Measurements from ENCODE around the gene LONP1.

Gene LONP1

GRCh38 chr19:5697022-5697889, 22.7 kb downstream of the LONP1 start:
- H2AFZ ChIP-seq (ENCODE audit: low read depth, low read length) = no peak overlapping the region
- H3K27ac ChIP-seq (ENCODE audit: low read length) = no peak overlapping the region
- H3K4me1 ChIP-seq (ENCODE audit: insufficient read depth, low read length) = peaks cover 17% of the 10 kb centered on the region
- H3K4me3 ChIP-seq (ENCODE audit: low read depth in 1 of 2, low read length in 2 of 2) = no peak overlapping the region
- H3K9me3 ChIP-seq (ENCODE audit: insufficient read depth, low read length, severe bottlenecking) = no peaks in the 10 kb centered on the region
- H4K20me1 ChIP-seq (ENCODE audit: insufficient read depth, low read length) = peaks cover 74% of the 10 kb centered on the region
- DNase-seq (no peak), ATAC-seq (ENCODE audit: insufficient read depth, low read depth) (peak; percentile 19)
- H3K36me3 ChIP-seq (ENCODE audit: insufficient read depth, low read length) = peaks cover 78% of the 10 kb centered on the region
- H3K4me2 ChIP-seq (ENCODE audit: insufficient read depth, low read length) = no peak overlapping the region
- peaks cover 55% of the 10 kb centered on the region for H3K79me2 ChIP-seq (ENCODE audit: insufficient read depth, low read length)
- H3K9ac ChIP-seq (ENCODE audit: low read depth, low read length) = no peak overlapping the region
- H3K27me3 ChIP-seq (ENCODE audit: insufficient read depth, low read length, poor library complexity) = no peaks in the 10 kb centered on the region
- TF ChIP-seq EZH2 (IDR thresholded peaks at IDR 0.05; ENCODE audit: borderline replicate concordance, low read depth, low read length, severe bottlenecking) = no peak
- no peak for TF ChIP-seq CTCF (IDR thresholded peaks at IDR 0.05; ENCODE audit: borderline replicate concordance, extremely low read depth, low read length, poor library complexity, severe bottlenecking)

DNA sequence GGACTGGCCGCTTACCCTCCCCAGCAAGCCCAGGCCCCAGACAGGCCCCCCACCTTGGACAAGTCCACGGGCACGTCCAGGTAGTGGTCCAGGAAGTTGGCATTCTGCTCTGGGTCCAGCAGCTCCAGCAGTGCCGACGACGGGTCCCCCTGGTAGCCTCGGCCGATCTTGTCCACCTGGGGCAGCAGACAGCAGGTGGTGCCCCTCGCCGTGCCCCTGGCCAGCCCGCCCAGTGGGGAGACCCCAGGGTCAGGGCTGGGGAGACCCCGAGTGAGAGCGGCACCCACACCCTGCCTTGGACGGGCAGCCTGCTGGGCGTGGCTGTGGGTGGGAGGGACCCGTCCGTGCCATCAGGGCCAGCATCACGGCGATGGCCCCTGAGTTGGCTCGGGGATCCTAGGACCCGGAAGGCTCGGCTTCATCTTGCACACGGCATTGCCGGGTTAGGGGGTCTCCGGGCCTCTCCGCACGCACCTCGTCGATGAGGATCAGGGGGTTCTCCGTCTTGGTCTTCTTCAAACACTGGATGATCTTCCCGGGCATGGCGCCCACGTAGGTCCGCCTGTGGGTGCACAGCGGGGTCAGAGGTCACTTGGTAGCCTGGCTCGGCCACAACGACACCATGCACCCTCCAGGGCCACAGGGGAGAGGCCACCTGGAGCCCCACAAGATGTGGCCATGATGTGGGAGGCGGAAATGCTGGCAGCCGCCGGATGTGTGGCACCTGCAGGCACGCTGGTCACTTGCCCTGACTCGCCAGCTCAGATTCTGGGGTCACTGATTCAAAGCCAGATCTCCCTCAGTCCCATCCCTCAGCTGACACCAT, 23.5 kb downstream of the LONP1 start:
- Histone ChIP-seq H3K9me3 (ENCODE audit: insufficient read depth, low read length, severe bottlenecking) (no peaks in the 10 kb centered on the region), H3K4me2 (ENCODE audit: insufficient read depth, low read length) (no peak overlapping the region), H3K79me2 (ENCODE audit: insufficient read depth, low read length) (peaks cover 64% of the 10 kb centered on the region), H3K4me3 (ENCODE audit: low read depth in 1 of 2, low read length in 2 of 2) (no peak overlapping the region), H3K36me3 (ENCODE audit: insufficient read depth, low read length) (peaks cover 87% of the 10 kb centered on the region), H3K4me1 (ENCODE audit: insufficient read depth, low read length) (peaks cover 25% of the 10 kb centered on the region), H4K20me1 (ENCODE audit: insufficient read depth, low read length) (peaks cover 83% of the 10 kb centered on the region), H3K27me3 (ENCODE audit: insufficient read depth, low read length, poor library complexity) (no peaks in the 10 kb centered on the region), H3K27ac (ENCODE audit: low read length) (no peak overlapping the region), H3K9ac (ENCODE audit: low read depth, low read length) (no peak overlapping the region), H2AFZ (ENCODE audit: low read depth, low read length) (no peak overlapping the region)
- ATAC-seq (ENCODE audit: insufficient read depth, low read depth) (no peak), DNase-seq (no peak)
- no peak for TF ChIP-seq EZH2 (IDR thresholded peaks at IDR 0.05; ENCODE audit: borderline replicate concordance, low read depth, low read length, severe bottlenecking)
- no peak for TF ChIP-seq CTCF (IDR thresholded peaks at IDR 0.05; ENCODE audit: borderline replicate concordance, extremely low read depth, low read length, poor library complexity, severe bottlenecking)

DNA sequence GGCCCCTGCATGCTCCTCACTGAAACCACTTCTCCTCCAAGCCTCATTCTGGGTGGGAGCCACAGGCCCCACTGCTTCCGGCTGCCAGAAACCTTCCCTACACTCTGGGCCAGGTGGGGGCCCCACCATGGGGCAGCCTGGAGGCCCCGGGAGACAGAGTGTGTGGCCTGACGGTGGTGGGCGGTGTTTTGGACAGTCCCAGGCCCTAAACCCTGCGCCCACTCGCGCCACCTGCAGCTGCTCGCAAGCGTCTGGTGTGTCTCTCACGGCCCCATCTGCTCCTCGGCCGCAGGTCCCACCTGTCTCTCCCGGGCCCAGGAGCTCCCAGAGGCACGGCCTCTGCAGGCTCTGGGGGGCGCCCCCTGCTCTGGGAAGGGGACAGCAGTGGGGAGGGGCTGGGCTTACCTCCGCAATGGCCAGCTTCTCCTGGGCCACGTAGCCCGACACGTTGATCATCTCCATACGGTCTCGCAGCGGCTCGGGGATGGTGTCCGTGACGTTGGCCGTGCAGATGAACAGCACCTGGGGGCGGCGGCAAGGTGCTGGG, 24.2 kb downstream of the LONP1 start:
- Histone ChIP-seq H2AFZ (ENCODE audit: low read depth, low read length) (no peak overlapping the region), H3K36me3 (ENCODE audit: insufficient read depth, low read length) (peaks cover 87% of the 10 kb centered on the region), H3K4me1 (ENCODE audit: insufficient read depth, low read length) (peaks cover 26% of the 10 kb centered on the region), H3K4me2 (ENCODE audit: insufficient read depth, low read length) (no peak overlapping the region), H3K27me3 (ENCODE audit: insufficient read depth, low read length, poor library complexity) (no peaks in the 10 kb centered on the region), H3K79me2 (ENCODE audit: insufficient read depth, low read length) (peaks cover 69% of the 10 kb centered on the region), H4K20me1 (ENCODE audit: insufficient read depth, low read length) (peaks cover 89% of the 10 kb centered on the region), H3K27ac (ENCODE audit: low read length) (no peak overlapping the region), H3K9me3 (ENCODE audit: insufficient read depth, low read length, severe bottlenecking) (no peaks in the 10 kb centered on the region), H3K4me3 (ENCODE audit: low read depth in 1 of 2, low read length in 2 of 2) (no peak overlapping the region), H3K9ac (ENCODE audit: low read depth, low read length) (no peak overlapping the region)
- no peak for TF ChIP-seq EZH2 (IDR thresholded peaks at IDR 0.05; ENCODE audit: borderline replicate concordance, low read depth, low read length, severe bottlenecking)
- TF ChIP-seq CTCF (IDR thresholded peaks at IDR 0.05; ENCODE audit: borderline replicate concordance, extremely low read depth, low read length, poor library complexity, severe bottlenecking) = no peak
- ATAC-seq (ENCODE audit: insufficient read depth, low read depth) = no peak
- DNase-seq = no peak
